ENCODE data around the gene SNPH.

DNA sequence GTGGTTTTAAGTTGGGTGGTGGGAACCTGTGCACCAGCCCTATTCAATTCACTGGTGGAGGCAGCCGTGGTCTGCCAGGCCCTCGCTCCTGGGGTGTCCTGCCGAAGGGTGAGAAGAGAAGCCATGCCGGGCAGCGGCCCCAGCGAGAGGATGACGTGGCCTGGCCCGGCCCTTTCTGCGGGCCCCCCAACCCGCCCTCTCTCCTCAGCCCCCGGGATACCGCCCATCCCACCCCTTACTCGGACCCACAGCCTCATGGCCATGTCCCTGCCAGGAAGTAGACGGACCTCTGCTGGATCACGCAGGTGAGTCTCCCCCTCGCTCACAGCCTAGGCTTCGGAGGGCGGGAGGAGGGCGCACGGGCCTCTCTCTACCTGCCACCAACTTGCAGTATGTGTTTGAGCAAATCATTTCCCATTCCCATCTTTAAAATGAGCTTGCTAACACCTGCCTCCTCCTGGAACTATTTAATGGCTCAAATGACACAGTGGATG, 30.1 kb downstream of the SNPH start:
- no peak for TF ChIP-seq POLR2A (IDR thresholded peaks at IDR 0.05)
- TF ChIP-seq, protein P1, sequence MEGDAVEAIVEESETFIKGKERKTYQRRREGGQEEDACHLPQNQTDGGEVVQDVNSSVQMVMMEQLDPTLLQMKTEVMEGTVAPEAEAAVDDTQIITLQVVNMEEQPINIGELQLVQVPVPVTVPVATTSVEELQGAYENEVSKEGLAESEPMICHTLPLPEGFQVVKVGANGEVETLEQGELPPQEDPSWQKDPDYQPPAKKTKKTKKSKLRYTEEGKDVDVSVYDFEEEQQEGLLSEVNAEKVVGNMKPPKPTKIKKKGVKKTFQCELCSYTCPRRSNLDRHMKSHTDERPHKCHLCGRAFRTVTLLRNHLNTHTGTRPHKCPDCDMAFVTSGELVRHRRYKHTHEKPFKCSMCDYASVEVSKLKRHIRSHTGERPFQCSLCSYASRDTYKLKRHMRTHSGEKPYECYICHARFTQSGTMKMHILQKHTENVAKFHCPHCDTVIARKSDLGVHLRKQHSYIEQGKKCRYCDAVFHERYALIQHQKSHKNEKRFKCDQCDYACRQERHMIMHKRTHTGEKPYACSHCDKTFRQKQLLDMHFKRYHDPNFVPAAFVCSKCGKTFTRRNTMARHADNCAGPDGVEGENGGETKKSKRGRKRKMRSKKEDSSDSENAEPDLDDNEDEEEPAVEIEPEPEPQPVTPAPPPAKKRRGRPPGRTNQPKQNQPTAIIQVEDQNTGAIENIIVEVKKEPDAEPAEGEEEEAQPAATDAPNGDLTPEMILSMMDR (IDR thresholded peaks at IDR 0.05) = no peak
- TF ChIP-seq POLR2AphosphoS5 (IDR thresholded peaks at IDR 0.05) = no peak
